Calu3 (cell line): ENCODE measurements around the gene TUBB6. TPM values are rescaled to one million over a fixed set of nuclear protein-coding genes. Genes with fewer than 3 reads are reported as not detected.

Experiments
- BruUV-seq: library from RNA; stranded (reverse); fragments of 400-500 nt; replicated peaks from 2 replicates; lab custom pipeline; 2021; lab: Mats Ljungman, UMichigan
- CTCF ChIA-PET: fragments of 300-600 bp; sonication (Branson Sonifier 250); formaldehyde crosslinking; loops from one replicate; lab custom pipeline; 2022; ENCODE audit warnings: antibody characterized with exemption; lab: Charles Lee
- DNase-seq: peaks from one replicate; pipeline ENCODE4 v3.0.0; 2022
- H3K27ac Mint-ChIP-seq: one replicate; pipeline ENCODE4 v1.8.0; 2022; ENCODE audit warnings: mixed read lengths; ENCODE audit not compliant: unreplicated experiment
- H3K27me3 Mint-ChIP-seq: one replicate; pipeline ENCODE4 v1.8.0; 2022; ENCODE audit warnings: mixed read lengths; ENCODE audit not compliant: unreplicated experiment
- H3K36me3 Mint-ChIP-seq: one replicate; pipeline ENCODE4 v1.8.0; 2022; ENCODE audit warnings: mild to moderate bottlenecking, moderate library complexity, mixed read lengths; ENCODE audit not compliant: insufficient read depth, unreplicated experiment
- H3K4me1 Mint-ChIP-seq: one replicate; pipeline ENCODE4 v1.8.0; 2022; ENCODE audit warnings: mild to moderate bottlenecking, low read depth, mixed read lengths; ENCODE audit not compliant: unreplicated experiment
- H3K4me3 Mint-ChIP-seq: one replicate; pipeline ENCODE4 v1.8.0; 2022; ENCODE audit warnings: mild to moderate bottlenecking, low read depth, moderate library complexity, mixed read lengths; ENCODE audit not compliant: unreplicated experiment
- H3K9me3 Mint-ChIP-seq: one replicate; pipeline ENCODE4 v1.8.0; 2022; ENCODE audit warnings: low read depth, mixed read lengths; ENCODE audit not compliant: unreplicated experiment
- intact Hi-C: fragments of 100-400 bp; cut with micrococcal nuclease; formaldehyde crosslinking; loops from one replicate; pipeline ENCODE4 v1.10.0; 2022; ENCODE audit not compliant: unreplicated experiment
- total RNA-seq: library from RNA; stranded (reverse); gene quantifications from 2 replicates; pipeline ENCODE4 v1.2.3, GENCODE V29; 2022
- TF ChIP-seq, protein P1 (sequence below): fragments of 200-600 bp; IDR thresholded peaks from one replicate; pipeline ENCODE4 v1.8.0; 2022; ENCODE audit warnings: antibody characterized with exemption; ENCODE audit not compliant: unreplicated experiment

The TUBB6 gene
- total RNA-seq, 1 experiment from 2014 or later = 25.7 TPM

DNA sequence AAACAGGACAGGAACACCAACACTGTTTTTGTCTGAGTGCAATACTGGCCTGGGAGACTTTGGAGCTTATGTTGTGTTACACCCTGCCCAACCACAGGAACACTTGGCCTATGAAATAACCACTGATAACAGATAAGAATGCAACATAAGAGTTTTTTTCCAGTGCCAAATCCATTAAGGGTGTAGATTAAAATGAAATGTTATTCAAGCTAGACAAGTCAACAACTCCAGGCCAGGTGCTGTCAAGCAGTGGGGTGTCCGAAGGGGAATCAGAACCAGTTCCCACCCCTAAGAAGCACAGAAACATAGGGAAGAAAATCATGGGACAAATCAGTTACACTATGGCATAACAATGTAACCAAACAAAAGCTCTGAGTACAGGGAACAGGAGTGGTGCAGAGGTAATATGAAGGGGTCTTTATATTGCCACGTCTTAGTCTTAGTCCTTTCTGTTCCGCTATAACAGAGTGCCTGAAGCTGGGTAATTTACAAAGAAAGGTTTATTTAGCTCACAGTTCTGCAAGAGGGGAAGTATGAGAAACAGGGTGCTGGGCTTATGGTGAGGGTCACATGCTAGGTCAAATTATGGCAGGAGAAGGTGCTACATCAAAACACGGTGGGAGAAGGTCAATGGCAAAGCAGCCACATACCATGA lies 65.2 kb downstream of the TUBB6 start:
- TF ChIP-seq, protein P1, sequence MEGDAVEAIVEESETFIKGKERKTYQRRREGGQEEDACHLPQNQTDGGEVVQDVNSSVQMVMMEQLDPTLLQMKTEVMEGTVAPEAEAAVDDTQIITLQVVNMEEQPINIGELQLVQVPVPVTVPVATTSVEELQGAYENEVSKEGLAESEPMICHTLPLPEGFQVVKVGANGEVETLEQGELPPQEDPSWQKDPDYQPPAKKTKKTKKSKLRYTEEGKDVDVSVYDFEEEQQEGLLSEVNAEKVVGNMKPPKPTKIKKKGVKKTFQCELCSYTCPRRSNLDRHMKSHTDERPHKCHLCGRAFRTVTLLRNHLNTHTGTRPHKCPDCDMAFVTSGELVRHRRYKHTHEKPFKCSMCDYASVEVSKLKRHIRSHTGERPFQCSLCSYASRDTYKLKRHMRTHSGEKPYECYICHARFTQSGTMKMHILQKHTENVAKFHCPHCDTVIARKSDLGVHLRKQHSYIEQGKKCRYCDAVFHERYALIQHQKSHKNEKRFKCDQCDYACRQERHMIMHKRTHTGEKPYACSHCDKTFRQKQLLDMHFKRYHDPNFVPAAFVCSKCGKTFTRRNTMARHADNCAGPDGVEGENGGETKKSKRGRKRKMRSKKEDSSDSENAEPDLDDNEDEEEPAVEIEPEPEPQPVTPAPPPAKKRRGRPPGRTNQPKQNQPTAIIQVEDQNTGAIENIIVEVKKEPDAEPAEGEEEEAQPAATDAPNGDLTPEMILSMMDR = no peak
- no peak for DNase-seq
- H3K9me3 Mint-ChIP-seq = no peaks in the 10 kb centered on the region
- H3K27me3 Mint-ChIP-seq = no peaks in the 10 kb centered on the region
- intact Hi-C loops = no loop called here
- BruUV-seq = no TSS peak
- H3K4me1 Mint-ChIP-seq = peaks cover 37% of the 10 kb centered on the region
- H3K27ac Mint-ChIP-seq = no peak overlapping the region
- H3K4me3 Mint-ChIP-seq = no peak overlapping the region
- peaks cover 62% of the 10 kb centered on the region for H3K36me3 Mint-ChIP-seq
- CTCF ChIA-PET = interaction anchor here (0.6 kb wide), 3 partner anchors 34 to 393 kb away, joined by 3 to 4 read pairs (median 3); no protein-coding TSS in a partner anchor

DNA sequence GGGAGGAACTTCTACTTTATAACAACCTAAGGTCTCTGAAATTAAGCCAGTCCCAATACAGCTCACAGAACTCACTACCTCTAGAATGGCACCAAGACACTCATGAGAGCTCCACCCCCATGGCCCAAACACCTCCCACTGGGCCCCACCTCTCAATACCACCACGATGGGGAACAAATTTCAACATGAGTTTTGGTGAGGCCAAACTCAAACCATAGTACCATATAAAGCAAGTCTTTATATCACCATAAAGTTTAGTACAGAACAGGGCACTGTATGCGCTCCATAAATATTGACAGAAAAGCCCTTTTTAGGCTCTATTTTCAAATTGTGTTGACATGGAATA lies 65.7 kb downstream of the TUBB6 start:
- H3K27ac Mint-ChIP-seq = no peak overlapping the region
- H3K36me3 Mint-ChIP-seq = peaks cover 61% of the 10 kb centered on the region
- peaks cover 38% of the 10 kb centered on the region for H3K4me1 Mint-ChIP-seq
- H3K9me3 Mint-ChIP-seq = no peaks in the 10 kb centered on the region
- TF ChIP-seq, protein P1 = no peak
- CTCF ChIA-PET = interaction anchor here (0.6 kb wide), 1 partner anchor 318 kb away, joined by 3 read pairs; no protein-coding TSS in a partner anchor
- intact Hi-C loops = no loop called here
- no TSS peak for BruUV-seq
- no peaks in the 10 kb centered on the region for H3K27me3 Mint-ChIP-seq
- no peak for DNase-seq
- no peak overlapping the region for H3K4me3 Mint-ChIP-seq

DNA sequence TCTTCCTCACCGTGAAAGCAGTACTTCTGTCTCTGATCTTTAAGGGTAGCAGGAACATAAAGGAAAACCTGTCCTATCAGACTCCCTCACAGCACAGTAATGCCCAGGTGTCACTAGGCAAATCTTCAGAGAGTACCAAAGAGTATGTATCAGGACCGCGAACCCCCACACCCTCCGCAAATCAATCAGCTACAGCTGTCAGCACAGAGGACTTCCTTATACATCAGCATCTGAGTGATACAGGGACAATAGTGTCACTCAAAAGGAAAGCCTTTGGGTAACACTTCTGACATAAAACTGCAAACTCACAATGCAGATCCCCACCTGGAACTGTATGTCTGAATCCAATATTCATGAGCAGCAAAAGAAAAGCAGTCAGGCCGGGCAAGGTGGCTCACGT lies 66.4 kb downstream of the TUBB6 start:
- peak overlapping the region; percentile 89 for H3K4me3 Mint-ChIP-seq
- H3K27me3 Mint-ChIP-seq = no peaks in the 10 kb centered on the region
- TF ChIP-seq, protein P1 = no peak
- CTCF ChIA-PET = interaction anchor here (0.6 to 1.6 kb wide), 2 partner anchors 10 to 509 kb away, joined by 5 read pairs; no protein-coding TSS in a partner anchor
- no TSS peak for BruUV-seq
- intact Hi-C loops = no loop called here
- H3K36me3 Mint-ChIP-seq = peaks cover 57% of the 10 kb centered on the region
- DNase-seq = no peak
- H3K9me3 Mint-ChIP-seq = no peaks in the 10 kb centered on the region
- peak overlapping the region; percentile 9 for H3K27ac Mint-ChIP-seq
- peaks cover 38% of the 10 kb centered on the region for H3K4me1 Mint-ChIP-seq

Other genes with a start within 250 kb of the TUBB6 start
- not detected in 2 replicates for gene ANKRD62, start 214.4 kb upstream of the TUBB6 start, total RNA-seq
- not detected in 2 replicates for gene CIDEA, start 53.9 kb upstream of the TUBB6 start, total RNA-seq
- gene AFG3L2, start 69.0 kb downstream of the TUBB6 start, total RNA-seq = 55.1 and 59.2 TPM in 2 replicates
- 5.8 and 6.8 TPM in 2 replicates for gene PRELID3A, start 99.7 kb downstream of the TUBB6 start, total RNA-seq